IPS DF 6.9 (cell line): ENCODE data around the gene ITGA1.

ENCODE experiments used
- DNase-seq: peaks from one replicate; pipeline ENCODE4 v3.0.0-alpha.2; 2013; ENCODE audit warnings: low read depth, low spot score
- H3K27ac ChIP-seq: one replicate; pipeline ENCODE4 v1.5.1; 2013; ENCODE audit warnings: low read length, control low read depth
- H3K27me3 ChIP-seq: 2 replicates; pipeline ENCODE4 v1.6.1; 2013; ENCODE audit warnings: mild to moderate bottlenecking, low read length; ENCODE audit not compliant: control insufficient read depth, insufficient read depth
- H3K36me3 ChIP-seq: 2 replicates; pipeline ENCODE4 v1.6.1; 2013; ENCODE audit warnings: low read length; ENCODE audit not compliant: control insufficient read depth, insufficient read depth
- H3K4me1 ChIP-seq: 2 replicates; pipeline ENCODE4 v1.6.1; 2013; ENCODE audit warnings: low read length; ENCODE audit not compliant: control insufficient read depth, insufficient read depth
- H3K4me3 ChIP-seq: 2 replicates; pipeline ENCODE4 v1.5.1; 2013; ENCODE audit warnings: mild to moderate bottlenecking, low read length
- H3K9me3 ChIP-seq: 2 replicates; pipeline ENCODE4 v1.6.1; 2013; ENCODE audit warnings: low read length, inconsistent platforms; ENCODE audit not compliant: control insufficient read depth, insufficient read depth
- whole genome bisulfite sequencing: extraction: QIAGEN DNeasy Blood & Tissue Kit; methylation state at CpG from one replicate; pipeline ENCODE4 v1.1.7; 2013; ENCODE audit warnings: mixed read lengths, missing lambda C conversion rate; ENCODE audit not compliant: insufficient read length, insufficient coverage; 5-methylcytosine and 5-hydroxymethylcytosine counted together

ITGA1 gene

DNA sequence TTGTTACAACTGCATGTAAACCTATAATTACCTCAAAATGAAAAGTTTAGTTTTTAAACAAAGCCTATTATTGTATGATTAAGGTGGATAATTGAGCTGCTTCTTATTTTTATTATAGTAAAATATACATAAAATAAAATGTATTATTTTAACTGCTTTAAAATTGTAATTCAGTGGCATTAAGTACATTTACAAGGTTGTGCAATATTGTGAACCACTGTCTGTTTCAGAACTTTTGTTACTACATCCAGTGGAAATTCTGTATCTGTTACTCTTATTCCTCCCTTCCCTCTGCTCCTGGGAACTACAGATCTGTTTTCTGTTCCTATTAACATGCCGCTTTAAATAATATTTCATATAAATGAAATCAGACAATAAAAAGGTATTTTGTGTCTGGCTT is 37.1 kb downstream of the ITGA1 start:
- no peaks in the 10 kb centered on the region for H3K4me1 ChIP-seq
- H3K9me3 ChIP-seq: no peaks in the 10 kb centered on the region
- no peak for DNase-seq
- H3K36me3 ChIP-seq: no peaks in the 10 kb centered on the region
- H3K27me3 ChIP-seq: no peaks in the 10 kb centered on the region
- no peak overlapping the region for H3K4me3 ChIP-seq
- no peak overlapping the region for H3K27ac ChIP-seq
- WGBS: no CpG with 5 or more reads among the region's 1 CpG

DNA sequence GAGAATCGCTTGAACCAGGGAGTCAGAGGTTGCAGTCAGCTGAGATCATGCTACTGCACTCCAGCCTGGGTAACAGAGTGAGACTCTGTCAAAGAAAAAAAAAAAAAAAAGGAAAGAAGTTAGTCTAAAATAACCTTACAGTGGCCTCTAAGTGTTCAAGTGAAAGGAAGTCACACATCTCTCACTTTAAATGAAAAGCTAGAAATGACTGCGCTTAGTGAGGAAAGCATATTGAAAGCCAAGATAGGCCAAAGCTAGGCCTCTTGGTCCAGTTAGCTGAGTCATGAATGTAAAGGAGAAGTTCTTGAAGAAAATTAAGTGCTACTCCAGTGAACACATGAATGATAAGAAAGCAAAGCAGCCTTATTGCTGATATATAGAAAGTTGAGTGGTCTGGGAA is 38.1 kb downstream of the ITGA1 start:
- H3K9me3 ChIP-seq: no peaks in the 10 kb centered on the region
- no peaks in the 10 kb centered on the region for H3K36me3 ChIP-seq
- H3K27ac ChIP-seq: no peak overlapping the region
- no peaks in the 10 kb centered on the region for H3K4me1 ChIP-seq
- DNase-seq: no peak
- no peaks in the 10 kb centered on the region for H3K27me3 ChIP-seq
- WGBS: no CpG with 5 or more reads among the region's 2 CpGs
- H3K4me3 ChIP-seq: no peak overlapping the region

DNA sequence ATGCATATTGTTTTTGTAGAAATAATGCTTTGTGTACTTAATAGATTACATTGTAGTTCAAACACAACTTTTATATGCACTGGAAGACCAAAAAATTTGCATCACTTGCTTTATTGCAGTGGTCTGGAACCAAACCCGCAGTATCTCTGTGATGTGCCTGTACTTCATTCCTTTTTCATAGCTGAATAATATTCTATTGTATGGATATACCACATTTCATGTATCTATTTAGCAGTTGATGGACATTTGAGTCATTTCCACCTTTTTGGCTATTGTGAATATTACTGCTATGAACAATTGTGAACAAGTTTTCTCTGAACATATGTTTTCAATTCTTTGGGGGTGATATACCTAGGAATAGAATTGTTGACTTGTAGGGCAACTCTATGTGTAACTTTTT is 40.1 kb downstream of the ITGA1 start:
- H3K9me3 ChIP-seq: no peaks in the 10 kb centered on the region
- DNase-seq: no peak
- H3K27ac ChIP-seq: no peak overlapping the region
- no peaks in the 10 kb centered on the region for H3K36me3 ChIP-seq
- no peaks in the 10 kb centered on the region for H3K27me3 ChIP-seq
- H3K4me1 ChIP-seq: no peaks in the 10 kb centered on the region
- no peak overlapping the region for H3K4me3 ChIP-seq
- WGBS: no CpG with 5 or more reads among the region's 1 CpG

DNA sequence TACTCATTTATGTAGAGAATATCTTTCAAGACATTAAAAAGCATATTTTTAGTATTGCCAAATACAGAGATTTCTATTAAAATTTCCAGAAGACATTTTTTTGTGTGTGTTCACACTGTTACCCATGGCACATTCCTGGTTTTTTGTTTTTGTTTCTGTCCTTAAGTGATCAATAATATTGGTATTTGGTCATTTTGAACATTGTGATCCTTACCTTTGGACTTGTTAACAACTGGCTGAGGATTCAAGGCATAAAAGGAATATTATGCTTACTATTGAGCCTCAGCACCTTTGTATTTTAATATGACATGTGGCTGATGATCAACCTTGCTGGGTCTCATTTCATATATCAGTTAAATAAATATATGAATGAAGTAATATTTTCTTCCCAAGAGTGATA is 41.9 kb downstream of the ITGA1 start:
- H3K27ac ChIP-seq: no peak overlapping the region
- no peaks in the 10 kb centered on the region for H3K36me3 ChIP-seq
- H3K4me1 ChIP-seq: no peaks in the 10 kb centered on the region
- no peaks in the 10 kb centered on the region for H3K9me3 ChIP-seq
- no peak overlapping the region for H3K4me3 ChIP-seq
- H3K27me3 ChIP-seq: no peaks in the 10 kb centered on the region
- DNase-seq: no peak

DNA sequence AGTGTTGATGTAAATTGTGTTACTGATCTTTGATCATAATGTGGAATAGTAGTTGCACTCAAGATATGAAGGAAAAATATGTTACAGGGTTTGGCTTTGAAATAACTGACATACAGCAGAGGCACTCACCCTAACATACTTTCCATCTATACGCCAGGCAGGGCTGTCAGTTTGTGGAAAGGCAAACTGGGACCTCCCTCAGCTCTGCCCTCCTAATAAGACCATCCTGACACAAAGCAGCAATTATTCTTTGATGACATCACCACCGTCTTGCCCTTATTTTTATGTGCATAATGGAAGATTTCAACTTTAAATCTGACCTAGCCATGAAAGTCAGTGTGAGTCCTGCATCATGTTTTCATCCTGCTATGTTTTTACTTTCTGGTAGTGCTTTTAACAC is 42.9 kb downstream of the ITGA1 start:
- no CpG with 5 or more reads among the region's 2 CpGs for WGBS
- Histone ChIP-seq H3K27me3 (no peaks in the 10 kb centered on the region), H3K4me1 (no peaks in the 10 kb centered on the region), H3K9me3 (no peaks in the 10 kb centered on the region), H3K27ac (no peak overlapping the region), H3K4me3 (no peak overlapping the region), H3K36me3 (no peaks in the 10 kb centered on the region)
- no peak for DNase-seq

DNA sequence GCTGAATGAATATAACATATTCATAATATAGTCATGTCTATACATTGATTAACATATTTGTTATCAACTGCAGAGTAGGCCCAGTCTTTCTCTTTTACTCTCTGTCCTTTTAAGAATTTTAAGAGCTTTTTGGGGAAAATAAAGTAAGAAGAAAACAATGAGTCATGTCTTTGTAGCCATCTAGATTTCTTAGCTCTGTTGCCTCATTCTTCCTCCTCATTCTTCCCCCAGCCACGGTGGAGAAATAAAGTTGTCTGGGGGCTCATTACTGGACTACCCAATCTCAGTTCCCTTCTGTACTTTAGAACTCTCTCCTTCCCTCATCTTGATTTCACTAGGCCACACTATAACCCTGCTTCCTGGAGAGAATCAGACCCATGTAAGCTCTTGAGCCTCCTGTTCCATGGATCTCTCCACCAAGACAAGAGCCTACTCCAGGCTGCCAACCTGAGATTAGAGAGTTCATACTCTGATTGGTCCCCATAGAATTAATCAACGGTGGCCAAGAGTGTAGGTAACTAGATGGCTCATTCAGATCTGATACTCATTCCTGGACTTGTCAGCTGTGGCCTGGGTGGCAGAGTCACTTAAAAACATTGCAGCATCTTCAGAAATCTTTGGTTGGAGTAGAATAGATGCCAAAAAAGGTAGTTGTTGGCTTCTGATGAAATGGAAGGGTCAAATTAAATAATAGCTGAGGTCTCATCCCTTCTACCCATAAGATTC is 44.2 kb downstream of the ITGA1 start:
- H3K27me3 ChIP-seq: no peaks in the 10 kb centered on the region
- no peak for DNase-seq
- no peak overlapping the region for H3K27ac ChIP-seq
- no peaks in the 10 kb centered on the region for H3K9me3 ChIP-seq
- no peak overlapping the region for H3K4me3 ChIP-seq
- no peaks in the 10 kb centered on the region for H3K36me3 ChIP-seq
- WGBS: no CpG with 5 or more reads among the region's 2 CpGs
- no peaks in the 10 kb centered on the region for H3K4me1 ChIP-seq

DNA sequence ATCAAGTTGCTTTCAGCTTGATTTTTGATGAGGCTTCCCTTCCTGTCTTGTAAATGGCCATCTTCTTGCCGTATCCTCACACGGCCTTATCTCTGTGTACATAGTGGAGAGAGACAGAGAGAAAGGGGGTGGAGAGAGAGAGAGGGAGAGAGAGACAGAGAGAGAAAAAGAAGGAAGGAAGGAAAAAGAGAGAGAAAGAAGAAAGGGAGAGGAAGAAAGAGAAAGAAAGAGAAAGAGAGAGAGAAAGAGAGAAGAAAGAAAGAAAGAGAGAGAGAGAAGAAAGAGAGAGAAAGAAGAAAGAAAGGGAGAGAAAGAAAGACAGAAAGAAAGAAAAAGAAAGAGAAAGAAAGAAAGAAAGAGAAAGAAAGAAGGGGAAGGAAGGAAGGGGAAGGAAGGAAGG is 46.6 kb downstream of the ITGA1 start:
- Histone ChIP-seq H3K4me1 (no peaks in the 10 kb centered on the region), H3K36me3 (no peaks in the 10 kb centered on the region), H3K9me3 (no peaks in the 10 kb centered on the region), H3K27me3 (no peaks in the 10 kb centered on the region), H3K4me3 (no peak overlapping the region), H3K27ac (no peak overlapping the region)
- no CpG with 5 or more reads among the region's 2 CpGs for WGBS
- DNase-seq: no peak

DNA sequence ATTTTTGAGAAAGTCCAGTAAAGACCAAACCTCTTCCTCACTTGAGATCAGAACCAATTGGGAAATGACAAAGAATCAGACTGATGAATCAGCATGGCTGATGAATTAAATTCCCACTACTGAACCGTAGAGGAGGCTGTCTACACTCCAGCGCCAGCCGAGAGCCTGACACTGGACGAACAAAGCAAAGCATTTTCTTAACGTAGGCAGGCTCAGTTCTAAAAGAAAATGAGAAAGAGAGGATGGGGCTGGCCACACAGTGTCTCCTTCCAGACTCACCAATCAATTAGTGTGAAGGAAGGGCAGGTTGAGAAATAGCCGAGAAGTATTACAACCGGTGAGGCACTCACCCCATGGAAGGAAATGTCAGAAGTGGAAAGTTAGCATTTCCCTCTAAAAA is 49.4 kb downstream of the ITGA1 start:
- Histone ChIP-seq H3K36me3 (no peaks in the 10 kb centered on the region), H3K27ac (no peak overlapping the region), H3K27me3 (no peaks in the 10 kb centered on the region), H3K4me3 (no peak overlapping the region), H3K9me3 (no peaks in the 10 kb centered on the region), H3K4me1 (no peaks in the 10 kb centered on the region)
- WGBS: no CpG with 5 or more reads among the region's 7 CpGs
- DNase-seq: no peak

DNA sequence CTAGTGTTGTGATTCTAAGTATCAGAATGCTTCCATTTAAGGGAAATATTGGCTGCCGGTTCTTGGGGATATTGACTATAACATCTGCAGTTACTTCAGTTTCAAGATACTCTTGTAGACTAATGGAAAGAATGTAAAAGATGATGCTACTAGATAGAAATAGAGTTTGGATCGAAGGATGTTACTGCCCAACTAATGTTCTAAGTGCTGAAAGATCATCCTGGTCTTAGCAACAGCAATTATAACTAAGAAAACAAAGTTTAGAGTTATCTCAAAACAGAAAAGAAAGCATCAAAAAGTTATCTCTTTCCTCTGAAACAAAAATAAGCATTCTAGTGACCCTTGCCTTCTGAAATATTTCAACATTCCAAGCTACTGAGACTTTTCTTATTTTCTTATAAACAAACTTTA is 49.9 kb downstream of the ITGA1 start:
- H3K27ac ChIP-seq: no peak overlapping the region
- DNase-seq: no peak

DNA sequence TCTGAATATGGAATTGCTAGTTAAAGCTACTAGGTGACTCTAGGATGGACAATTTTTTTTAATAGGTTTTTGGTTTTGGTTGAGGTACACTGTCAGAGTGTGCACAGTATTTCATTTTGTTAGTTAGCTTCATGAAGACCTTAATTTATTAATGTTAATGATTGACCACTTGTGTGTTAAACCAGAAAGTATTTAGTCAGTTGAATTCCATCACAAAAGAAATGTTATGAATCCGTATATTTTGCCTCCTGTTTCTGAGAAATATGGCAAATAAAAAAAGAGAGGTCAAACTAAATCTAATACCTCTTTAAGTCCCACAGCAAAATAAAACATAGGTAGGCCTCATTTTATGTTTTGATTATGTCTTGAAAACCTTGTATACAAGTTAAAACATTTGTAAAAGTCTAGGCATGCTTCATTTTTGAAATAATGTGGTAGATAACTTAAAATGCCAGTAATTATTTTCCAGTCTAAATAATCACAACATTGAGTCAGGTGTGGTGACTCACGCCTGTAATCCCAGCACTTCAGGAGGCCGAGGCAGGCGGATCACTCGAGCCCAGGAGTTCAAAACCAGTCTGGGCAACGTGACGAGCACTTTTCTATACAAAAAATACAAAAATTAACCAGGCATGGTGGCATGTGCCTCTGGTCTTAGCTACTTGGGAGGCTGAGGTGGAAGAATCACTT is 50.8 kb downstream of the ITGA1 start:
- no peaks in the 10 kb centered on the region for H3K27me3 ChIP-seq
- no peaks in the 10 kb centered on the region for H3K9me3 ChIP-seq
- H3K4me1 ChIP-seq: no peaks in the 10 kb centered on the region
- H3K4me3 ChIP-seq: no peak overlapping the region
- H3K27ac ChIP-seq: no peak overlapping the region
- WGBS: no CpG with 5 or more reads among the region's 7 CpGs
- no peak for DNase-seq
- no peaks in the 10 kb centered on the region for H3K36me3 ChIP-seq

More for the DNA sequence above, 49.9 kb downstream of the ITGA1 start:
- no peaks in the 10 kb centered on the region for H3K4me1 ChIP-seq
- H3K27me3 ChIP-seq: no peaks in the 10 kb centered on the region
- no CpG with 5 or more reads among the region's 2 CpGs for WGBS
- H3K9me3 ChIP-seq: no peaks in the 10 kb centered on the region
- no peak overlapping the region for H3K4me3 ChIP-seq
- H3K36me3 ChIP-seq: no peaks in the 10 kb centered on the region

DNA sequence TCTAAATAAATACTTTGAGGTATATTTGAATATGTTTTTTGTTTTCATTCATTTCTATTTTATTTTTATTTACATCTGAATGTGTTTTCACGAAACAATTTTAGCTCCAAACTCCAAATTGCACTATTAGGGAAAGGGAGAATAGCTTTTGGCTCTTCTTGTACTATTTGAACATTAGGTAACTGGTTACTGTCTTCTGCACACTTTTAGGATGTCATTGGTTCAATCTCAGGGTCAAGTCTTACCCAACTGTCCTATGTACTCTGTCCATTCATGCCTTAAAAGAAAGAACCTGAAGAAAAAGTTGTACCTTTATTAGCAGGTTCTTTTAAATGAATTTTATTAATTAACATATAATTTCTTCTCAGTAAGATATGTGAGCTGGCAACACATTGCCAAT is 51.6 kb downstream of the ITGA1 start:
- no peak for DNase-seq
- WGBS: no CpG with 5 or more reads among the region's 1 CpG
- Histone ChIP-seq H3K9me3 (no peaks in the 10 kb centered on the region), H3K4me1 (no peaks in the 10 kb centered on the region), H3K4me3 (no peak overlapping the region), H3K36me3 (no peaks in the 10 kb centered on the region), H3K27ac (no peak overlapping the region), H3K27me3 (no peaks in the 10 kb centered on the region)
